WTC11 (cell line): ENCODE results near the gene ARHGEF1. TPM values are rescaled to one million over a fixed set of nuclear protein-coding genes. Genes with fewer than 3 reads are reported as not detected.

Experiments used
- ATAC-seq: fragments of 200-7000 bp; cut with Tn5 transposase; 2 replicates; pipeline ENCODE4 v1.10.0; 2021; ENCODE audit warnings: mild to moderate bottlenecking, moderate library complexity
- CTCF ChIA-PET: fragments of 300-600 bp; sonication (Branson Sonifier 250); formaldehyde crosslinking; loops from one replicate; lab custom pipeline; 2021; ENCODE audit warnings: antibody characterized with exemption; lab: Charles Lee
- POLR2A ChIA-PET: fragments of 350-600 bp; sonication (Branson Sonifier 250); formaldehyde crosslinking; loops from one replicate; lab custom pipeline; 2021; ENCODE audit warnings: antibody characterized with exemption; lab: Charles Lee
- DNase-seq: peaks from one replicate; pipeline ENCODE4 v3.0.0; 2021; ENCODE audit warnings: low spot score
- H3K27ac Mint-ChIP-seq: 2 replicates; pipeline ENCODE4 v1.8.0; 2021; ENCODE audit warnings: mixed read lengths
- H3K27me3 Mint-ChIP-seq: 2 replicates; pipeline ENCODE4 v1.8.0; 2021; ENCODE audit warnings: low read depth, mild to moderate bottlenecking, moderate library complexity, mixed read lengths
- H3K36me3 Mint-ChIP-seq: 2 replicates; pipeline ENCODE4 v1.8.0; 2021; ENCODE audit warnings: mixed read lengths
- H3K4me1 Mint-ChIP-seq: 2 replicates; pipeline ENCODE4 v1.8.0; 2022; ENCODE audit warnings: mixed read lengths
- H3K4me3 Mint-ChIP-seq: 2 replicates; pipeline ENCODE4 v1.8.0; 2021; ENCODE audit warnings: mild to moderate bottlenecking, moderate library complexity, mixed read lengths
- H3K9me3 Mint-ChIP-seq: 2 replicates; pipeline ENCODE4 v1.8.0; 2021; ENCODE audit warnings: mixed read lengths
- AR ChIP-seq: fragments of 250-450 bp; sonication (Bioruptor Pico); IDR thresholded peaks from 2 replicates; pipeline ENCODE4 v1.9.0; 2021; ENCODE audit warnings: mild to moderate bottlenecking
- ATF2 ChIP-seq: sonication (generic); formaldehyde crosslinking; IDR thresholded peaks from 2 replicates; pipeline ENCODE4 v1.8.1; 2022; ENCODE audit warnings: low read depth, missing genetic modification reagents, borderline replicate concordance
- ELF4 ChIP-seq: sonication (generic); formaldehyde crosslinking; IDR thresholded peaks from 2 replicates; pipeline ENCODE4 v1.8.1; 2022; ENCODE audit warnings: low read depth, mild to moderate bottlenecking, moderate library complexity, missing genetic modification reagents
- ETV6 ChIP-seq: sonication (generic); formaldehyde crosslinking; IDR thresholded peaks from 2 replicates; pipeline ENCODE4 v1.8.1; 2022; ENCODE audit warnings: mild to moderate bottlenecking, missing genetic modification reagents
- JAZF1 ChIP-seq: fragments of 250-450 bp; sonication (Bioruptor Pico); IDR thresholded peaks from 2 replicates; pipeline ENCODE4 v1.9.0; 2021; ENCODE audit warnings: moderate library complexity, mild to moderate bottlenecking, inconsistent platforms
- KAT7 ChIP-seq: sonication (generic); formaldehyde crosslinking; IDR thresholded peaks from 2 replicates; pipeline ENCODE4 v1.8.1; 2023; ENCODE audit warnings: missing genetic modification reagents, mild to moderate bottlenecking, borderline replicate concordance
- NFE2L1 ChIP-seq: sonication (generic); formaldehyde crosslinking; IDR thresholded peaks from 2 replicates; pipeline ENCODE4 v1.8.1; 2023; ENCODE audit warnings: missing genetic modification reagents
- NFYB ChIP-seq: sonication (generic); formaldehyde crosslinking; conservative IDR thresholded peaks from 2 replicates; pipeline ENCODE4 v1.8.0; 2022; ENCODE audit warnings: low read depth, missing genetic modification reagents
- RELA ChIP-seq: sonication (generic); formaldehyde crosslinking; IDR thresholded peaks from 2 replicates; pipeline ENCODE4 v1.8.1; 2022; ENCODE audit warnings: missing genetic modification reagents, mild to moderate bottlenecking, borderline replicate concordance
- USF2 ChIP-seq: sonication (generic); formaldehyde crosslinking; IDR thresholded peaks from 2 replicates; pipeline ENCODE4 v1.8.1; 2023; ENCODE audit warnings: mild to moderate bottlenecking, missing genetic modification reagents, moderate library complexity
- ZBTB21 ChIP-seq: sonication (generic); formaldehyde crosslinking; IDR thresholded peaks from 2 replicates; pipeline ENCODE4 v1.8.1; 2023; ENCODE audit warnings: mild to moderate bottlenecking, missing genetic modification reagents, borderline replicate concordance
- ZNF263 ChIP-seq: sonication (generic); formaldehyde crosslinking; IDR thresholded peaks from 2 replicates; pipeline ENCODE4 v1.8.1; 2022; ENCODE audit warnings: low read depth, mild to moderate bottlenecking, moderate library complexity, missing genetic modification reagents
- ZNF423 ChIP-seq: fragments of 250-450 bp; sonication (Bioruptor Pico); IDR thresholded peaks from 2 replicates; pipeline ENCODE4 v2.1.2; 2022; ENCODE audit warnings: mild to moderate bottlenecking, moderate library complexity
- total RNA-seq: library from RNA; stranded (reverse); gene quantifications from 3 replicates; pipeline ENCODE4 v1.2.3, GENCODE V29; 2021
- TF ChIP-seq, protein P1 (sequence below): sonication (generic); formaldehyde crosslinking; IDR thresholded peaks from 2 replicates; pipeline ENCODE4 v1.8.0; 2022; ENCODE audit warnings: mild to moderate bottlenecking, missing genetic modification reagents
- TF ChIP-seq, protein P2 (sequence below): sonication (generic); formaldehyde crosslinking; IDR thresholded peaks from 2 replicates; pipeline ENCODE4 v1.8.0; 2022; ENCODE audit warnings: mild to moderate bottlenecking, missing genetic modification reagents
- TF ChIP-seq, protein P3 (sequence below): sonication (generic); formaldehyde crosslinking; conservative IDR thresholded peaks from 2 replicates; pipeline ENCODE4 v1.8.1; 2022; ENCODE audit warnings: mild to moderate bottlenecking, missing genetic modification reagents
- TF ChIP-seq, protein P4 (sequence below): fragments of 250-450 bp; sonication (Bioruptor Pico); conservative IDR thresholded peaks from 2 replicates; pipeline ENCODE4 v1.9.0; 2021; ENCODE audit warnings: mild to moderate bottlenecking
- TF ChIP-seq, protein P5 (sequence below): fragments of 250-450 bp; sonication (Bioruptor Pico); IDR thresholded peaks from 2 replicates; pipeline ENCODE4 v1.9.0; 2021; ENCODE audit warnings: mild to moderate bottlenecking

The ARHGEF1 gene
- total RNA-seq, 1 experiment from 2014 or later = 102 TPM

DNA sequence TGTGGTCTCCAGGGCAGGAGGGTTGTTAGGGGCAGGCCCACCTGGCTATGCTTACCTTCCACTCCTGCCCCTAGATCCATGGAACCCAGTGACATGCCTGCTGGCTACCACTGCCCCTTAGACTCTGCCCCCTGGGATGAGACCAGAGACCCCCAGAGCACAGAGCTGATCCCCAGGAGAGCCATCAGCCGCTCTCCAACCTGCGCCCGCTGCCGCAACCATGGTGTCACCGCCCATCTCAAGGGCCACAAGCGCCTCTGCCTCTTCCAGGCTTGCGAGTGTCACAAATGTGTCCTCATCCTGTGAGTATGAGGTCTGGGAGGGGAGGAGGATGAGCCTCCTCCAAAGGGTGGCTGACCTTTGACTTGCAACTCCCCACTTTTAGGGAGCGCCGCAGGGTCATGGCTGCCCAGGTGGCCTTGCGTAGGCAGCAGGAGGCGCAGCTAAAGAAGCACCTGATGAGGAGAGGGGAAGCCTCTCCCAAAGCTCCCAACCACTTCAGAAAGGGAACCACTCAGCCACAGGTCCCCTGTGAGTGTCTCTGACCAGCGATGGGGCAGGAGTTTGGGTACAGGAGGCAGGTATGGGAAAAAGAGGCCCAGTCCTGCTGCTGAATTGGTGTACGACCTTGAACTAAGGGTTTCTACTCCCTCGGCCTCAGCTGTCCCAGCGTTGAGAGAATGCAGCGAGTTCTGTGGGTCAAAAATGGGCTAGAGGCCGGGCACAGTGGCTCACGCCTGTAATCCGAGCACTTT, 35.5 kb upstream of the ARHGEF1 start:
- Mint-ChIP-seq H3K4me3 (no peak overlapping the region), H3K9me3 (peaks cover 11% of the 10 kb centered on the region), H3K27me3 (peaks cover 46% of the 10 kb centered on the region), H3K4me1 (peaks cover 10% of the 10 kb centered on the region), H3K27ac (no peak overlapping the region), H3K36me3 (no peaks in the 10 kb centered on the region)
- DNase-seq = no peak
- POLR2A ChIA-PET = no interaction called here
- TF ChIP-seq, protein P1, sequence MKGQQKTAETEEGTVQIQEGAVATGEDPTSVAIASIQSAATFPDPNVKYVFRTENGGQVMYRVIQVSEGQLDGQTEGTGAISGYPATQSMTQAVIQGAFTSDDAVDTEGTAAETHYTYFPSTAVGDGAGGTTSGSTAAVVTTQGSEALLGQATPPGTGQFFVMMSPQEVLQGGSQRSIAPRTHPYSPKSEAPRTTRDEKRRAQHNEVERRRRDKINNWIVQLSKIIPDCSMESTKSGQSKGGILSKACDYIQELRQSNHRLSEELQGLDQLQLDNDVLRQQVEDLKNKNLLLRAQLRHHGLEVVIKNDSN (CRISPR knock-in tag) = no peak
- TF ChIP-seq, protein P2, sequence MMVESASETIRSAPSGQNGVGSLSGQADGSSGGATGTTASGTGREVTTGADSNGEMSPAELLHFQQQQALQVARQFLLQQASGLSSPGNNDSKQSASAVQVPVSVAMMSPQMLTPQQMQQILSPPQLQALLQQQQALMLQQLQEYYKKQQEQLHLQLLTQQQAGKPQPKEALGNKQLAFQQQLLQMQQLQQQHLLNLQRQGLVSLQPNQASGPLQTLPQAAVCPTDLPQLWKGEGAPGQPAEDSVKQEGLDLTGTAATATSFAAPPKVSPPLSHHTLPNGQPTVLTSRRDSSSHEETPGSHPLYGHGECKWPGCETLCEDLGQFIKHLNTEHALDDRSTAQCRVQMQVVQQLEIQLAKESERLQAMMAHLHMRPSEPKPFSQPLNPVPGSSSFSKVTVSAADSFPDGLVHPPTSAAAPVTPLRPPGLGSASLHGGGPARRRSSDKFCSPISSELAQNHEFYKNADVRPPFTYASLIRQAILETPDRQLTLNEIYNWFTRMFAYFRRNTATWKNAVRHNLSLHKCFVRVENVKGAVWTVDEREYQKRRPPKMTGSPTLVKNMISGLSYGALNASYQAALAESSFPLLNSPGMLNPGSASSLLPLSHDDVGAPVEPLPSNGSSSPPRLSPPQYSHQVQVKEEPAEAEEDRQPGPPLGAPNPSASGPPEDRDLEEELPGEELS = no peak
- TF ChIP-seq ETV6 (CRISPR knock-in tag) (no peak), AR (no peak), USF2 (CRISPR knock-in tag) (no peak), RELA (CRISPR knock-in tag) (no peak), ATF2 (CRISPR knock-in tag) (no peak), NFE2L1 (CRISPR knock-in tag) (no peak), ELF4 (no peak), NFYB (CRISPR knock-in tag) (no peak), ZNF263 (CRISPR knock-in tag) (no peak), ZBTB21 (CRISPR knock-in tag) (no peak), ZNF423 (CRISPR knock-in tag) (no peak), JAZF1 (no peak), KAT7 (CRISPR knock-in tag) (no peak)
- TF ChIP-seq, protein P3, sequence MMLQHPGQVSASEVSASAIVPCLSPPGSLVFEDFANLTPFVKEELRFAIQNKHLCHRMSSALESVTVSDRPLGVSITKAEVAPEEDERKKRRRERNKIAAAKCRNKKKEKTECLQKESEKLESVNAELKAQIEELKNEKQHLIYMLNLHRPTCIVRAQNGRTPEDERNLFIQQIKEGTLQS = no peak
- TF ChIP-seq, protein P4, sequence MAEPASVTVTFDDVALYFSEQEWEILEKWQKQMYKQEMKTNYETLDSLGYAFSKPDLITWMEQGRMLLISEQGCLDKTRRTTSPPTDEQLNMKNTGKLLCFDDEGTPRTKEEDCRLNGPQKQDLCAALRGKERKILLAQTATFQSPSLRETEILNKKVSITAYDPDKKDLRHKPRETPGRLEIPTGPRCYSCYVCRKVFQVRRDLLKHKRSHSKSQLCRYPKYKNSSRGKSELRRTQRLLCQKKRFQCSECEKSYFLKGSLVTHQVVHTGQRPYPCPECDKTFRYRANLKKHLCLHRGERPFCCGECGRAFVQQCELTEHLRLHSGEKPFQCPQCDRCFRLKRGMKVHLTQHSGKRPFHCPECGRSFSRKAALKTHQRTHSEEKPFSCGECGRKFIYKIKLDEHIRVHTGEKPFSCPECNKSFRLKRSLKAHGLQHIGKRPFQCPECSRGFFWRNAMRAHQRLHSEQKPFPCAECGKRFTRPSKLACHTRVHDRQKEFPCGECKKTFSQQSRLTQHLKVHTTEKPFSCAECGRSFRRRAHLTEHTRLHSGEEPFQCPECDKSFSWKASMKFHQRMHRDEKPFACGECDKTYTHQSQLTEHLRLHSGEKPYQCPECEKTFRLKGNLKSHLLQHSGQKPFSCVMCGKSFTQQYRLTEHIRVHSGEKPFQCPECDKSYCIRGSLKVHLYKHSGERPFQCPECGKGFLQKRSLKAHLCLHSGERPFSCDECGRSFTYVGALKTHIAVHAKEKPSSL (CRISPR knock-in tag) = no peak
- TF ChIP-seq, protein P5, sequence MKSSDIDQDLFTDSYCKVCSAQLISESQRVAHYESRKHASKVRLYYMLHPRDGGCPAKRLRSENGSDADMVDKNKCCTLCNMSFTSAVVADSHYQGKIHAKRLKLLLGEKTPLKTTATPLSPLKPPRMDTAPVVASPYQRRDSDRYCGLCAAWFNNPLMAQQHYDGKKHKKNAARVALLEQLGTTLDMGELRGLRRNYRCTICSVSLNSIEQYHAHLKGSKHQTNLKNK (CRISPR knock-in tag) = no peak
- ATAC-seq = no peak
- CTCF ChIA-PET = interaction anchor here (1.2 to 5.3 kb wide), 2 partner anchors 11 kb away, joined by 3 to 31 read pairs; no protein-coding TSS in a partner anchor
